HL-60 (cell line): ENCODE measurements around the gene AAMP.

Source experiments
- GABPA ChIP-seq: IDR thresholded peaks from 2 replicates; pipeline ENCODE4 v1.6.1; 2012; ENCODE audit warnings: low read depth
- POLR2AphosphoS5 ChIP-seq: IDR thresholded peaks from 2 replicates; pipeline ENCODE4 v1.6.1; 2012; ENCODE audit warnings: low read depth
- TF ChIP-seq, protein P1 (sequence below): IDR thresholded peaks from one replicate; pipeline ENCODE4 v1.5.1; 2011; ENCODE audit warnings: low read length, control low read depth, inconsistent platforms; ENCODE audit not compliant: insufficient read depth
- TF ChIP-seq, protein P2 (sequence below): IDR thresholded peaks from 2 replicates; pipeline ENCODE4 v1.6.1; 2012; ENCODE audit warnings: low read depth; ENCODE audit not compliant: insufficient replicate concordance

DNA sequence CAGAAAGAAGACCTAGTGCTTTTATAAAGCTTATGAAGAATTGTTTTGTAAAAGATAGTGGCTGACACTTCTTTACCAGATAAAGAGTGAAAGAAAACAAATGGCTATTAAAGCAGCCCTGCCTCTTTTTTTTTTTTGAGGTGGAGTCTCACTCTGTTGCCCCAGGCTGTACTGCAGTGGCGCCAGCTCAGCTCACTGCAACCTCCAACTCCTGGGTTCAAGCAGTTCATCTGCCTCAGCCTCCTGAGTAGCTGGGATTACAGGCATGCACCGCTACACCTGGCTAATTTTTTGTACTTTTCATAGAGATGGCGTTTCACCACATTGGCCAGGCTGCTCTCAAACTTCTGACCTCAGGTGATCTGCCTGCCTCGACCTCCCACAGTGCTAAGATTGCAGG lies 40.1 kb downstream of the AAMP start:
- TF ChIP-seq, protein P1, sequence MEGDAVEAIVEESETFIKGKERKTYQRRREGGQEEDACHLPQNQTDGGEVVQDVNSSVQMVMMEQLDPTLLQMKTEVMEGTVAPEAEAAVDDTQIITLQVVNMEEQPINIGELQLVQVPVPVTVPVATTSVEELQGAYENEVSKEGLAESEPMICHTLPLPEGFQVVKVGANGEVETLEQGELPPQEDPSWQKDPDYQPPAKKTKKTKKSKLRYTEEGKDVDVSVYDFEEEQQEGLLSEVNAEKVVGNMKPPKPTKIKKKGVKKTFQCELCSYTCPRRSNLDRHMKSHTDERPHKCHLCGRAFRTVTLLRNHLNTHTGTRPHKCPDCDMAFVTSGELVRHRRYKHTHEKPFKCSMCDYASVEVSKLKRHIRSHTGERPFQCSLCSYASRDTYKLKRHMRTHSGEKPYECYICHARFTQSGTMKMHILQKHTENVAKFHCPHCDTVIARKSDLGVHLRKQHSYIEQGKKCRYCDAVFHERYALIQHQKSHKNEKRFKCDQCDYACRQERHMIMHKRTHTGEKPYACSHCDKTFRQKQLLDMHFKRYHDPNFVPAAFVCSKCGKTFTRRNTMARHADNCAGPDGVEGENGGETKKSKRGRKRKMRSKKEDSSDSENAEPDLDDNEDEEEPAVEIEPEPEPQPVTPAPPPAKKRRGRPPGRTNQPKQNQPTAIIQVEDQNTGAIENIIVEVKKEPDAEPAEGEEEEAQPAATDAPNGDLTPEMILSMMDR: no peak
- TF ChIP-seq POLR2AphosphoS5: no peak
- TF ChIP-seq, protein P2, sequence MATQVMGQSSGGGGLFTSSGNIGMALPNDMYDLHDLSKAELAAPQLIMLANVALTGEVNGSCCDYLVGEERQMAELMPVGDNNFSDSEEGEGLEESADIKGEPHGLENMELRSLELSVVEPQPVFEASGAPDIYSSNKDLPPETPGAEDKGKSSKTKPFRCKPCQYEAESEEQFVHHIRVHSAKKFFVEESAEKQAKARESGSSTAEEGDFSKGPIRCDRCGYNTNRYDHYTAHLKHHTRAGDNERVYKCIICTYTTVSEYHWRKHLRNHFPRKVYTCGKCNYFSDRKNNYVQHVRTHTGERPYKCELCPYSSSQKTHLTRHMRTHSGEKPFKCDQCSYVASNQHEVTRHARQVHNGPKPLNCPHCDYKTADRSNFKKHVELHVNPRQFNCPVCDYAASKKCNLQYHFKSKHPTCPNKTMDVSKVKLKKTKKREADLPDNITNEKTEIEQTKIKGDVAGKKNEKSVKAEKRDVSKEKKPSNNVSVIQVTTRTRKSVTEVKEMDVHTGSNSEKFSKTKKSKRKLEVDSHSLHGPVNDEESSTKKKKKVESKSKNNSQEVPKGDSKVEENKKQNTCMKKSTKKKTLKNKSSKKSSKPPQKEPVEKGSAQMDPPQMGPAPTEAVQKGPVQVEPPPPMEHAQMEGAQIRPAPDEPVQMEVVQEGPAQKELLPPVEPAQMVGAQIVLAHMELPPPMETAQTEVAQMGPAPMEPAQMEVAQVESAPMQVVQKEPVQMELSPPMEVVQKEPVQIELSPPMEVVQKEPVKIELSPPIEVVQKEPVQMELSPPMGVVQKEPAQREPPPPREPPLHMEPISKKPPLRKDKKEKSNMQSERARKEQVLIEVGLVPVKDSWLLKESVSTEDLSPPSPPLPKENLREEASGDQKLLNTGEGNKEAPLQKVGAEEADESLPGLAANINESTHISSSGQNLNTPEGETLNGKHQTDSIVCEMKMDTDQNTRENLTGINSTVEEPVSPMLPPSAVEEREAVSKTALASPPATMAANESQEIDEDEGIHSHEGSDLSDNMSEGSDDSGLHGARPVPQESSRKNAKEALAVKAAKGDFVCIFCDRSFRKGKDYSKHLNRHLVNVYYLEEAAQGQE: no peak
- TF ChIP-seq GABPA: no peak
